Measurements from ENCODE around the gene SDHD. TPM values are rescaled to one million over a fixed set of nuclear protein-coding genes. Genes with fewer than 3 reads are reported as not detected.

SDHD gene
- polyA plus RNA-seq, 1 of the 3 experiments (the other 2 are of a cell fraction), result 169 TPM

- no peaks in the 10 kb centered on the region for H3K79me2 ChIP-seq (ENCODE audit: insufficient read depth)
- CTCF ChIA-PET, result interaction anchor here (0.7 to 1.3 kb wide), 2 partner anchors 57 to 162 kb away, joined by 4 to 5 read pairs; partner anchors contain the start of gene BCO2
- no peak for DNase-seq
- TF ChIP-seq NRF1 (IDR thresholded peaks at IDR 0.05; ENCODE audit: low read depth, low read length) (no peak), GATA2 (CRISPR knock-in tag; IDR thresholded peaks at IDR 0.05) (no peak), SMC3 (IDR thresholded peaks at IDR 0.05; ENCODE audit: low read depth, low read length) (no peak)
- TF ChIP-seq, protein P1, sequence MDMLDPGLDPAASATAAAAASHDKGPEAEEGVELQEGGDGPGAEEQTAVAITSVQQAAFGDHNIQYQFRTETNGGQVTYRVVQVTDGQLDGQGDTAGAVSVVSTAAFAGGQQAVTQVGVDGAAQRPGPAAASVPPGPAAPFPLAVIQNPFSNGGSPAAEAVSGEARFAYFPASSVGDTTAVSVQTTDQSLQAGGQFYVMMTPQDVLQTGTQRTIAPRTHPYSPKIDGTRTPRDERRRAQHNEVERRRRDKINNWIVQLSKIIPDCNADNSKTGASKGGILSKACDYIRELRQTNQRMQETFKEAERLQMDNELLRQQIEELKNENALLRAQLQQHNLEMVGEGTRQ (IDR thresholded peaks at IDR 0.05; ENCODE audit: borderline replicate concordance, low read depth, low read length), result no peak
- H3K36me3 ChIP-seq (replicated peaks in 1 of 2; ENCODE audit: control insufficient read depth in 1 of 2, insufficient read depth in 2 of 2, low read length in 1 of 2), result no peaks in the 10 kb centered on the region
- 97% methylated on average over 2 of the region's 2 CpGs for WGBS (ENCODE audit: low lambda C conversion rate)
- no peak overlapping the region for H3K4me2 ChIP-seq
- no peak overlapping the region for H3K27ac ChIP-seq (ENCODE audit: low read depth in 2 of 2, low read length in 1 of 2)
- H3F3A ChIP-seq (replicated peaks; ENCODE audit: insufficient read depth), result peaks cover 20% of the 10 kb centered on the region
- peaks cover 0 to 26% of the 10 kb centered on the region in 2 experiments; a peak in 1 of 4 replicates for H3K4me1 ChIP-seq (ENCODE audit: control insufficient read depth in 1 of 2, insufficient read depth in 2 of 2, low read depth in 1 of 2, low read length in 1 of 2)
- POLR2A ChIA-PET, result no interaction called here
- H4K20me1 ChIP-seq (ENCODE audit: insufficient read depth), result no peaks in the 10 kb centered on the region
- no peak overlapping the region for H2AFZ ChIP-seq (ENCODE audit: low read depth)
- H3K27me3 ChIP-seq (ENCODE audit: insufficient read depth), result no peaks in the 10 kb centered on the region
- no peaks in the 10 kb centered on the region for H3K9me3 ChIP-seq
- no peak overlapping the region for H3K4me3 ChIP-seq (ENCODE audit: low read depth in 2 of 2, low read length in 1 of 2)
- H3K9ac ChIP-seq, result no peak overlapping the region
- no peaks in the 10 kb centered on the region for H3K9me2 ChIP-seq
Measured at GRCh38 chr11:112118176-112118575, 31.5 kb downstream of the SDHD start.

DNA sequence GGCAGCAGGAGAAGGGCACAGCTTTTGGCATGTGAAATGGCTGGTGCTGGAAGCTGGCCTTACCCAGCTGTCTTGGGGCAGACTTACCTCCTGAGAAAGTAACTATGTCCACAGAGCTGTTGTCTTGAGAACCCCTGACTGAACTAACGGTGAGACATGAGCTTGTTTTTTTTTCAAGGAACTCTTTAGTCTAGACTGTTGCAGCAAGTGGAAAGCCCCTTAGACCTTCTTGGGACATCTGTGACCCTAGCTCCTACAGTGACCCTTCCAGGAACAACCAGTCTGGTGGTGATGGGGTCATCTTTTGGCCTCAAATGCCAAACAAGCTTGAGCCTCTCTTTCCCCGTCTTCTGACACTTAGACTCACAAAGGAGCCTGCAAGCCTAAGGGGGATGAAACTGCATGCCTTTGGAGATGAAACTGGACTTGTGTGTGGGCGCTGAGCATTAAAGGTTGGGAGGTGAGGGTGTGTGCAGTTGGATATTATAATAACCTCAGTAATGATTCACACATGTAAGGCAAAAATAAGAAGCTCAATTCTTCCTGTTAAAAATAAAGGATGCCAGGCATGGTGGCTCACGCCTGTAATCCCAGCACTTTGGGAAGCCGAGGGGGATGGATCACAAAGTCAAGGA lies 35.4 kb downstream of the SDHD start:
- H3K27ac ChIP-seq (ENCODE audit: low read depth in 2 of 2, low read length in 1 of 2), result no peak overlapping the region
- peaks cover 0 to 22% of the 10 kb centered on the region in 2 experiments; a peak in 1 of 4 replicates for H3K4me1 ChIP-seq (ENCODE audit: control insufficient read depth in 1 of 2, insufficient read depth in 2 of 2, low read depth in 1 of 2, low read length in 1 of 2)
- H3K36me3 ChIP-seq (replicated peaks in 1 of 2; ENCODE audit: control insufficient read depth in 1 of 2, insufficient read depth in 2 of 2, low read length in 1 of 2), result no peaks in the 10 kb centered on the region
- DNase-seq, result no peak
- TF ChIP-seq RCOR1 (IDR thresholded peaks at IDR 0.05; ENCODE audit: low read length), result no peak
- TF ChIP-seq POLR2AphosphoS5 (IDR thresholded peaks at IDR 0.05; ENCODE audit: low read depth, low read length), result no peak
- TF ChIP-seq FOSL2 (IDR thresholded peaks at IDR 0.05; ENCODE audit: borderline replicate concordance, low read depth), result no peak
- H3K9me2 ChIP-seq, result no peaks in the 10 kb centered on the region
- H4K20me1 ChIP-seq (ENCODE audit: insufficient read depth), result no peaks in the 10 kb centered on the region
- no peaks in the 10 kb centered on the region for H3K9me3 ChIP-seq
- H3K9ac ChIP-seq, result no peak overlapping the region
- 99% methylated on average over 5 of the region's 5 CpGs for WGBS (ENCODE audit: low lambda C conversion rate)
- H3F3A ChIP-seq (replicated peaks; ENCODE audit: insufficient read depth), result peaks cover 20% of the 10 kb centered on the region
- no peaks in the 10 kb centered on the region for H3K27me3 ChIP-seq (ENCODE audit: insufficient read depth)
- H3K79me2 ChIP-seq (ENCODE audit: insufficient read depth), result no peaks in the 10 kb centered on the region
- ChIA-PET POLR2A (no interaction called here), CTCF (interaction anchor here (0.8 to 1.4 kb wide), 6 partner anchors 8 to 158 kb away, joined by 3 to 8 read pairs (median 4); partner anchors contain the start of gene BCO2)
- no peak overlapping the region for H3K4me3 ChIP-seq (ENCODE audit: low read depth in 2 of 2, low read length in 1 of 2)
- H3K4me2 ChIP-seq, result no peak overlapping the region
- H2AFZ ChIP-seq (ENCODE audit: low read depth), result no peak overlapping the region

DNA sequence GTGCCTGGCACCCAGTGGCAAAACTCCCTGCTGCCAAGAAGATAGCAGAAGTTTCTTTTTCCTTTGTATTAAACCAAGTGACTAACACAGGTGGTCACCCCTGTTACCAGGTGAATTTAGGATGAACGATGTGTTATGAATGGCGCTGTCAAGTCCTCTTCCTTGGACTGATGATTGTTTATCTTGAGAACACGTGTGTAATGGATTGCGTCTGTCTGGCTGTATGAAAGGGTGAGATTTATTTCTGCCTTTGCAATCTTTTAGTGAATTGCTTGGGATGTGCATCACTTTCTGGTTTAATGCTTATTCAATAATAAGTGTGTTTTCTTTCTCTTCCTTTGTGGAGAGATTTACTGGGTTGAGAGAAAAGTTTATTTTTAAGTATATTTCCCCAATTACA lies 36.5 kb downstream of the SDHD start:
- H3K27me3 ChIP-seq (ENCODE audit: insufficient read depth), result no peaks in the 10 kb centered on the region
- no peak overlapping the region for H3K4me3 ChIP-seq (ENCODE audit: low read depth in 2 of 2, low read length in 1 of 2)
- H2AFZ ChIP-seq (ENCODE audit: low read depth), result no peak overlapping the region
- no peak overlapping the region for H3K4me2 ChIP-seq
- POLR2A ChIA-PET, result no interaction called here
- no peak for DNase-seq
- H3K9ac ChIP-seq, result no peak overlapping the region
- H3K9me3 ChIP-seq, result no peaks in the 10 kb centered on the region
- 94% methylated on average over 4 of the region's 4 CpGs for WGBS (ENCODE audit: low lambda C conversion rate)
- no peak overlapping the region for H3K27ac ChIP-seq (ENCODE audit: low read depth in 2 of 2, low read length in 1 of 2)
- peaks cover 0 to 24% of the 10 kb centered on the region in 2 experiments; a peak in 2 of 4 replicates for H3K4me1 ChIP-seq (ENCODE audit: control insufficient read depth in 1 of 2, insufficient read depth in 2 of 2, low read depth in 1 of 2, low read length in 1 of 2)
- no peaks in the 10 kb centered on the region for H3K36me3 ChIP-seq (replicated peaks in 1 of 2; ENCODE audit: control insufficient read depth in 1 of 2, insufficient read depth in 2 of 2, low read length in 1 of 2)
- peaks cover 20% of the 10 kb centered on the region for H3F3A ChIP-seq (replicated peaks; ENCODE audit: insufficient read depth)
- no peaks in the 10 kb centered on the region for H3K79me2 ChIP-seq (ENCODE audit: insufficient read depth)
- CTCF ChIA-PET, result no interaction called here
- no peaks in the 10 kb centered on the region for H4K20me1 ChIP-seq (ENCODE audit: insufficient read depth)
- H3K9me2 ChIP-seq, result no peaks in the 10 kb centered on the region
- TF ChIP-seq CHD2 (IDR thresholded peaks at IDR 0.05; ENCODE audit: low read length, partially characterized antibody) (no peak), MAX (IDR thresholded peaks at IDR 0.05; ENCODE audit: low read depth) (no peak), GATA2 (CRISPR knock-in tag; IDR thresholded peaks at IDR 0.05) (no peak), MEF2A (IDR thresholded peaks at IDR 0.05; ENCODE audit: borderline replicate concordance, low read depth) (no peak), USF1 (IDR thresholded peaks at IDR 0.05; ENCODE audit: borderline replicate concordance, low read depth) (no peak)
- TF ChIP-seq, protein P2, sequence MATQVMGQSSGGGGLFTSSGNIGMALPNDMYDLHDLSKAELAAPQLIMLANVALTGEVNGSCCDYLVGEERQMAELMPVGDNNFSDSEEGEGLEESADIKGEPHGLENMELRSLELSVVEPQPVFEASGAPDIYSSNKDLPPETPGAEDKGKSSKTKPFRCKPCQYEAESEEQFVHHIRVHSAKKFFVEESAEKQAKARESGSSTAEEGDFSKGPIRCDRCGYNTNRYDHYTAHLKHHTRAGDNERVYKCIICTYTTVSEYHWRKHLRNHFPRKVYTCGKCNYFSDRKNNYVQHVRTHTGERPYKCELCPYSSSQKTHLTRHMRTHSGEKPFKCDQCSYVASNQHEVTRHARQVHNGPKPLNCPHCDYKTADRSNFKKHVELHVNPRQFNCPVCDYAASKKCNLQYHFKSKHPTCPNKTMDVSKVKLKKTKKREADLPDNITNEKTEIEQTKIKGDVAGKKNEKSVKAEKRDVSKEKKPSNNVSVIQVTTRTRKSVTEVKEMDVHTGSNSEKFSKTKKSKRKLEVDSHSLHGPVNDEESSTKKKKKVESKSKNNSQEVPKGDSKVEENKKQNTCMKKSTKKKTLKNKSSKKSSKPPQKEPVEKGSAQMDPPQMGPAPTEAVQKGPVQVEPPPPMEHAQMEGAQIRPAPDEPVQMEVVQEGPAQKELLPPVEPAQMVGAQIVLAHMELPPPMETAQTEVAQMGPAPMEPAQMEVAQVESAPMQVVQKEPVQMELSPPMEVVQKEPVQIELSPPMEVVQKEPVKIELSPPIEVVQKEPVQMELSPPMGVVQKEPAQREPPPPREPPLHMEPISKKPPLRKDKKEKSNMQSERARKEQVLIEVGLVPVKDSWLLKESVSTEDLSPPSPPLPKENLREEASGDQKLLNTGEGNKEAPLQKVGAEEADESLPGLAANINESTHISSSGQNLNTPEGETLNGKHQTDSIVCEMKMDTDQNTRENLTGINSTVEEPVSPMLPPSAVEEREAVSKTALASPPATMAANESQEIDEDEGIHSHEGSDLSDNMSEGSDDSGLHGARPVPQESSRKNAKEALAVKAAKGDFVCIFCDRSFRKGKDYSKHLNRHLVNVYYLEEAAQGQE (IDR thresholded peaks at IDR 0.05; ENCODE audit: low read depth, low read length), result no peak
- TF ChIP-seq, protein P3, sequence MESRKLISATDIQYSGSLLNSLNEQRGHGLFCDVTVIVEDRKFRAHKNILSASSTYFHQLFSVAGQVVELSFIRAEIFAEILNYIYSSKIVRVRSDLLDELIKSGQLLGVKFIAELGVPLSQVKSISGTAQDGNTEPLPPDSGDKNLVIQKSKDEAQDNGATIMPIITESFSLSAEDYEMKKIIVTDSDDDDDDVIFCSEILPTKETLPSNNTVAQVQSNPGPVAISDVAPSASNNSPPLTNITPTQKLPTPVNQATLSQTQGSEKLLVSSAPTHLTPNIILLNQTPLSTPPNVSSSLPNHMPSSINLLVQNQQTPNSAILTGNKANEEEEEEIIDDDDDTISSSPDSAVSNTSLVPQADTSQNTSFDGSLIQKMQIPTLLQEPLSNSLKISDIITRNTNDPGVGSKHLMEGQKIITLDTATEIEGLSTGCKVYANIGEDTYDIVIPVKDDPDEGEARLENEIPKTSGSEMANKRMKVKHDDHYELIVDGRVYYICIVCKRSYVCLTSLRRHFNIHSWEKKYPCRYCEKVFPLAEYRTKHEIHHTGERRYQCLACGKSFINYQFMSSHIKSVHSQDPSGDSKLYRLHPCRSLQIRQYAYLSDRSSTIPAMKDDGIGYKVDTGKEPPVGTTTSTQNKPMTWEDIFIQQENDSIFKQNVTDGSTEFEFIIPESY (IDR thresholded peaks at IDR 0.05; ENCODE audit: borderline replicate concordance, low read depth), result no peak
